AG08396 (cell line): ENCODE results near the gene PROC.
"Not testable (repeated sequence)": the region's sequence is repeated elsewhere in the genome, so short reads cannot be mapped to it uniquely, and the experiment has no call there.

Experiments
- DNase-seq: peaks from one replicate; pipeline ENCODE4 v3.0.0; 2012; ENCODE audit warnings: low spot score, mixed read lengths

Gene PROC

GRCh38 chr2:127427376-127428056 is 9.3 kb downstream of the PROC start:
- peak; percentile 1 for DNase-seq

- peak; percentile 0 for DNase-seq
These were observed 10.0 kb downstream of the PROC start for GRCh38 chr2:127428057-127428814.

DNA sequence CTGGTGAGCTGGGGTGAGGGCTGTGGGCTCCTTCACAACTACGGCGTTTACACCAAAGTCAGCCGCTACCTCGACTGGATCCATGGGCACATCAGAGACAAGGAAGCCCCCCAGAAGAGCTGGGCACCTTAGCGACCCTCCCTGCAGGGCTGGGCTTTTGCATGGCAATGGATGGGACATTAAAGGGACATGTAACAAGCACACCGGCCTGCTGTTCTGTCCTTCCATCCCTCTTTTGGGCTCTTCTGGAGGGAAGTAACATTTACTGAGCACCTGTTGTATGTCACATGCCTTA is 10.5 kb downstream of the PROC start:
- peak; percentile 0 for DNase-seq

- peak; percentile 0 for DNase-seq
These were observed 11.1 kb downstream of the PROC start for GRCh38 chr2:127429291-127429690.

- DNase-seq = no peak
These were observed 11.7 kb downstream of the PROC start for GRCh38 chr2:127429844-127430425.

DNA sequence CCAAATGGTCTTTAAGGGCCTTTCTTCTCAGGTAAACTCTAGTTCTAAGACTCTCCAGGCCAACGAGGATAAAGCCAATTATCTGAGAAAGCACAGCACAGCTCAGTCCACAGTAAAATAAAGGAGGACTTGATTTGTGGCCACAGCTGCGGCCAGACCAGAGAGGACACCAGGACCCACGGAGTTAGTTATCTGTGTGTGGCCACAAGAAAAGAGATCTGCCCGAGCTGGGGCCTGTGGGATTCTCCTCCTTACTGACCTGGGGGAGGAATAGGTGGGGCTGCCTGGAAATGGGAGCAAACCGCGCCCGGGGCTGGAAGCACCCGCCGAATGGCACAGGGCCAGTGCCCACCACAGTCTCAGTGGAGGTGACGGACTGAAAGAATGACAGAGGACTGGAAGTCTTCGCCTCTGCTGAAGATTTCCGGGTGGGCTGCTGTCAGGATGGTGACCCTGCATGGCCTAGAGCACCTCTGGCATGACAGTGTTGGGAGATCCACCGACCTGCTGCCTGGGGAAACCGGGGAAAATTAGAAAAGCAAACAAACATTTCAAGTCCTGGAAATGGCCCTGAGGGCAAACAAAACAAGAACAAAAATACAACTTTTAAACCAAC is 13.3 kb downstream of the PROC start:
- peak; percentile 0 for DNase-seq

GRCh38 chr2:127434515-127434914 is 16.3 kb downstream of the PROC start:
- DNase-seq = no peak

DNA sequence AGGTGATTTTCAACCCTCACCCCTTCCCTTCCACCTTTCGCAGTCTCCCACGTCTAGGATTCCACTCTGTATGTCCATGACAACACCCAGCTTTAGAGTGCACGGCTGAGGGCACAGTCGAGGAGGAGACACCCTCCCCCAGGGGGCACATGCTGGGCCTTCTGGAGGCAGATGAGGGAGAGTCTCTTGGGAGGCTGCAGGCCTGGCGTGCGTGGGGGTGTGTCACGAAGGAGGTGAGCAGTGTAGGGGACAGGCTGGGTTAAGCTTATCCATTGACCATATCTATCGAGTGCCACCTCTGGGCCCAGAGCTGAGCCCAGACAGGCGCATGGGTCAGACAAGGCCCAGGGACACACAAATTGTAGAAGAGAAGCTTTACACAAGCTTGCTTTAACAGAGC is 18.8 kb downstream of the PROC start:
- DNase-seq = no peak

DNA sequence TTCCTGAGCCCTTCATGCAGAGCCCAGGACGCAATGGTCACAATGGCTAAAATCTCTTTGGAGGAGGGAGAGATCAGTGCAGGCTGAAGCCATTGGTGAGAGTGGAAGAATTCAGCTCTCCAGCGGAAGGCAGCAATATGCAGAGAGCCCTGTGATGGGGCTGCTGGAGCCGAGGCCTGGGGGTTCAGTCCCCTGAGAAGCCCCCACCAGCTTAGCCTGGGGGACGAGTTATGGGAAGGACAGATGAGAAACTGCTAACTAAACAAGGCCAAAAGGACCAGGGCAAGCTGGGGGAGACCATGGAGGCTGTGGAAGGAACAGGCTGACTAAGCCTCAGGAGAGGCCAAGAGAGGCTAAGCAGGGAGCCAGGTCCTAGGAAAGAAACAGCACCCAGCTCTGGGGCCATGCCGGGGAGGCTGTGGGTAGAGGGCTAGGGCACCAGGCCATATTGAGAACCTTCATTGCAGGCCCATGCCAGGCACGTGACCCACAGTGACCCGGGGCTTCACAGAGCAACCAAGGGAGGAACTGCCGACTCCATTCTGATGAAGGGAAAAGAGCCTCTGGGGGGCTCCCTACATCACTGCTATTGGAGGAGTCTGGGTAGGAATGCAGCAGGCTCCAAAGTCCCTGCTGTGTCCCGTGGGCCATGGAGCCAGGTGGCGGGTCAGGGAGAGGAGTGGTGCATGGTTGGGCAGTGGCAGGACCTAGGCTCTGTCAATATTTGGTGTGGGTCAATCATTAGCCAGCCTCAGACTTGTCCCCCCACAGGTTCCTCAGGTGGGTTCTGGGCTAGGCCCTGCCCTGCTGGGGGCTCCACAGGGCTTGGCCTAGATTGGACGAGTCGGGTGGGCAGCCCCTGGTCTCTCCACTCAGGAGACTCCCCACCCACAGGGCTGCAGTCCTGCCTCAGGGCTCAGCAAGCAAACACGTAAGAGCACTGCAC is 19.8 kb downstream of the PROC start:
- no peak for DNase-seq

DNA sequence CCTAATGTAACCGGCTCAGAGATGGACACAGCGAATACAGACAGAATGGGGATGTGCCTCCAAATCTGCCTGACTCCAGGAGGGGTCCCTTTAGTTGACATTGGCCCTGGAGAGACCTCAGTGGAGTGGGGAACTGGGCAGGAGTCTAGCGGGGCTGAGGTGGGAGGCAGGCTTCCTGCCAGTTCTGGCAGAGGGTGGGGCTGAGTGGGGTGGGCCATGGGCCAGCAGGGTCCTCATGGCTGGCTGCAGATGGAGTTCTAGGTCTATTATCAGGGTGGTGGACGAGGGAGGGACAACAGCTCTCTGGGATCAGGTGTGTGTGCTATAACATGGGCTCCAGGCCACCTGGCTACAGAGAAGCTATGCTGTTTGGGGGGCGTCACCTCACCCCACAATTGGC is 21.1 kb downstream of the PROC start:
- no peak for DNase-seq

- DNase-seq = peak; percentile 55
These were observed 30.3 kb downstream of the PROC start for GRCh38 chr2:127448526-127448925.

- DNase-seq = no peak
These were observed 31.2 kb downstream of the PROC start for GRCh38 chr2:127449414-127449813.

DNA sequence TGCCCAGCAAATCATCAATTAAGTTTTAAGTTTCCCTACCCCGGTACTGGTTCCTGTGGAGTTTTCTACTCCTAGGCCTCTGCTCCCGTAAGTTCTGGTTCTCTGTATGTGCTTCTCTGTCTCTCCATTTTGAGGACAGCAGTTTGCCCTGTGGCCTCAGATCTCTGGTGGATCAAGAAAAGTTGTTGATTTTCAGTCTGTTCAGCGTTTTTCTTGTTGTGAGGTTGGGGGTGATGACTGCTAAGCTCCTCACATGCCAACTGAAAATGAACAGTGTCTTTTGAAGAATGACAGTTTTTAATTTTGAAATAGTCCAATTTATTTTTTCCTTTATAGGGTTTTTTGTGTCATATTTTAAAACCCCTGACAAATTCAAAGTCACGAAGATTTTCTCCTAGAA is 31.7 kb downstream of the PROC start:
- DNase-seq = no peak

- no peak for DNase-seq
These were observed 33.8 kb downstream of the PROC start for GRCh38 chr2:127451981-127452380.

DNA sequence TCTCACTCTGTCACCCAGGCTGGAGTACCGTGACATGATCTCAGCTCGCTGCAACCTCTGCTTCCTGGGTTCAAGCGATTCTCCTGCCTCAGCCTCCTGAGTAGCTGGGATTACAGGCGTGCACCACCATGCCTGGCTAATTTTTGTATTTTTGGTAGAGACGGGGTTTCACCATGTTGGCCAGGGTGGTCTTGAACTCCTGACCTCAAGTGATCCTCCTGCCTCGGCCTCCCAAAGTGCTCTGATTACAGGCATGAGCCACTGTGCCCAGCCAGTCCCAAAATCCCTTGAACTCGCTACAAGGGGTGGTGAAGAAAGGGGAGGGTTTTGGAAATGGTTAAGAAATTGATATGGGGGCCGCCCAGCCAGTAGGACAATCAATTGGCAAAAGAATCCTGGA is 34.2 kb downstream of the PROC start:
- not testable (repeated sequence) for DNase-seq

DNA sequence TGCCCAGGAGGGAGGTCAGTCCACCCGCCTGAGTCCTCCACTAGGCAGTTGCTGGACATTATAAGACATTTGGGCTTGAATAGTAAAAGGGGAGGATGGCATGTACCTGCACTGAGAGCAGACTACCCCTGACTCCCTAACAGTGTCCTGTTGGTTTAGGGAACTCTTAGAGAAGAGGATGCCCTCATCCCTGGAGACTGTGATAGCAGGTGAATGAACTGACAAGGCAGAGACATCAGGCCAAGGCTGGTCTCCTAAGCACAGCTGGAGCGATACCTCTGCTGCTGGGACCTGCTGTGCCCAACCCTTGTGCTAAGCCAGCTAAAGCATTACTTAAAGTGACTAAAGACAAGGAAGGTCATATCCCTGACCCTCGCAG is 34.8 kb downstream of the PROC start:
- DNase-seq = no peak

- DNase-seq = peak; percentile 15
These were observed 35.4 kb downstream of the PROC start for GRCh38 chr2:127453392-127454171.

- no peak for DNase-seq
These were observed 36.7 kb downstream of the PROC start for GRCh38 chr2:127454595-127455565.

- no peak for DNase-seq
These were observed 37.6 kb downstream of the PROC start for GRCh38 chr2:127455566-127456493.
